H9 (cell line): ENCODE data around the gene PTPDC1. TPM values are rescaled to one million over a fixed set of nuclear protein-coding genes. Genes with fewer than 3 reads are reported as not detected.

ENCODE experiments used
- DNase-seq: peaks from one replicate; pipeline ENCODE4 v3.0.0-alpha.2; 2017
- H2AFZ ChIP-seq: one replicate; pipeline ENCODE4 v1.6.1; 2013; ENCODE audit warnings: mild to moderate bottlenecking, low read length, control low read depth, moderate library complexity
- H2AK5ac ChIP-seq: 2 replicates; pipeline ENCODE4 v1.6.1; 2013; ENCODE audit warnings: low read length, control low read depth, mixed read lengths; ENCODE audit not compliant: insufficient read length
- H2BK120ac ChIP-seq: one replicate; pipeline ENCODE4 v1.6.1; 2013; ENCODE audit warnings: low read depth, mild to moderate bottlenecking, low read length, control low read depth, inconsistent platforms; ENCODE audit not compliant: poor library complexity, severe bottlenecking
- H2BK12ac ChIP-seq: 2 replicates; pipeline ENCODE4 v1.6.1; 2013; ENCODE audit warnings: low read length, control low read depth, mixed read lengths, low read depth; ENCODE audit not compliant: insufficient read length
- H2BK15ac ChIP-seq: 2 replicates; pipeline ENCODE4 v1.6.1; 2013; ENCODE audit warnings: low read depth, low read length, control low read depth
- H2BK20ac ChIP-seq: one replicate; pipeline ENCODE4 v1.6.1; 2013; ENCODE audit warnings: low read depth, mild to moderate bottlenecking, low read length, control low read depth, inconsistent platforms; ENCODE audit not compliant: poor library complexity, severe bottlenecking
- H2BK5ac ChIP-seq: 2 replicates; pipeline ENCODE4 v1.6.1; 2013; ENCODE audit warnings: low read length, control low read depth, mixed read lengths; ENCODE audit not compliant: insufficient read length
- H3K14ac ChIP-seq: 2 replicates; pipeline ENCODE4 v1.6.1; 2013; ENCODE audit warnings: low read length, control low read depth; ENCODE audit not compliant: insufficient read depth
- H3K18ac ChIP-seq: 2 replicates; pipeline ENCODE4 v1.6.1; 2013; ENCODE audit warnings: low read depth, mild to moderate bottlenecking, mixed read lengths, low read length, control low read depth; ENCODE audit not compliant: insufficient read length
- H3K23ac ChIP-seq: 2 replicates; pipeline ENCODE4 v1.6.1; 2013; ENCODE audit warnings: low read length, control low read depth, mixed read lengths, low read depth; ENCODE audit not compliant: insufficient read length
- H3K23me2 ChIP-seq: 2 replicates; pipeline ENCODE4 v1.6.1; 2013; ENCODE audit warnings: low read depth, mild to moderate bottlenecking, mixed read lengths, low read length, control low read depth; ENCODE audit not compliant: insufficient read length, poor library complexity, severe bottlenecking
- H3K27ac ChIP-seq: 2 replicates; pipeline ENCODE4 v1.5.1; 2013; ENCODE audit warnings: low read length, control low read depth, mixed read lengths, low read depth; ENCODE audit not compliant: insufficient read length
- H3K27me3 ChIP-seq: 2 replicates; pipeline ENCODE4 v1.6.1; 2013; ENCODE audit warnings: low read length, control low read depth, inconsistent platforms; ENCODE audit not compliant: insufficient read depth
- H3K4ac ChIP-seq: 2 replicates; pipeline ENCODE4 v1.6.1; 2013; ENCODE audit warnings: low read depth, mild to moderate bottlenecking, control low read depth, inconsistent platforms, low read length, moderate library complexity
- H3K4me1 ChIP-seq: 2 replicates; pipeline ENCODE4 v1.6.1; 2013; ENCODE audit warnings: low read length, control low read depth, inconsistent platforms; ENCODE audit not compliant: insufficient read depth
- H3K4me2 ChIP-seq: 2 replicates; pipeline ENCODE4 v1.6.1; 2013; ENCODE audit warnings: low read length, control low read depth, mixed read lengths; ENCODE audit not compliant: insufficient read length, insufficient read depth
- H3K56ac ChIP-seq: 2 replicates; pipeline ENCODE4 v1.6.1; 2013; ENCODE audit warnings: low read depth, mild to moderate bottlenecking, mixed read lengths, low read length, control low read depth; ENCODE audit not compliant: insufficient read length
- H3K79me1 ChIP-seq: 2 replicates; pipeline ENCODE4 v1.6.1; 2013; ENCODE audit warnings: low read depth, mild to moderate bottlenecking, moderate library complexity, low read length, control low read depth, inconsistent platforms; ENCODE audit not compliant: insufficient read depth, poor library complexity, severe bottlenecking
- H3K79me2 ChIP-seq: 2 replicates; pipeline ENCODE4 v1.6.1; 2013; ENCODE audit warnings: low read length, control low read depth, inconsistent platforms; ENCODE audit not compliant: insufficient read depth
- H3K9ac ChIP-seq: 2 replicates; pipeline ENCODE4 v1.6.1; 2013; ENCODE audit warnings: low read length, control low read depth, mixed read lengths; ENCODE audit not compliant: insufficient read length; ENCODE audit errors: extremely low read depth
- H3K9me3 ChIP-seq: one replicate; pipeline ENCODE4 v1.6.1; 2013; ENCODE audit warnings: low read depth, low read length, inconsistent platforms; ENCODE audit not compliant: control insufficient read depth
- H3T11ph ChIP-seq: one replicate; pipeline ENCODE4 v1.6.1; 2013; ENCODE audit warnings: mild to moderate bottlenecking, low read length, control low read depth, inconsistent platforms
- H4K20me1 ChIP-seq: one replicate; pipeline ENCODE4 v1.6.1; 2013; ENCODE audit not compliant: control insufficient read depth, insufficient read length, insufficient read depth
- H4K5ac ChIP-seq: 2 replicates; pipeline ENCODE4 v1.6.1; 2013; ENCODE audit warnings: low read depth, mild to moderate bottlenecking, mixed read lengths, low read length, control low read depth; ENCODE audit not compliant: insufficient read length
- H4K8ac ChIP-seq: replicated peaks from 2 replicates; pipeline ENCODE4 v1.6.1; 2013; ENCODE audit warnings: low read length, control low read depth, mixed read lengths, low read depth; ENCODE audit not compliant: insufficient read length
- H4K91ac ChIP-seq: 2 replicates; pipeline ENCODE4 v1.6.1; 2013; ENCODE audit warnings: low read depth, mild to moderate bottlenecking, moderate library complexity, mixed read lengths, low read length, control low read depth; ENCODE audit not compliant: insufficient read length
- H3K27ac Mint-ChIP-seq, 3 experiments: 2 replicates in 2 of 3; 3 replicates in 1 of 3; pipeline ENCODE4 v1.8.0; 2020 to 2021; ENCODE audit warnings: mixed read lengths in 3 of 3, mild to moderate bottlenecking in 1 of 3, moderate library complexity in 1 of 3
- H3K27me3 Mint-ChIP-seq: 2 replicates; pipeline ENCODE4 v1.8.0; 2021; ENCODE audit warnings: low read depth, mild to moderate bottlenecking, moderate library complexity, mixed read lengths
- H3K36me3 Mint-ChIP-seq, 3 experiments: 2 replicates in 2 of 3; 3 replicates in 1 of 3; pipeline ENCODE4 v1.8.0; 2020 to 2021; ENCODE audit warnings: low read depth in 3 of 3, mixed read lengths in 3 of 3; ENCODE audit not compliant: insufficient read depth in 1 of 3
- H3K4me1 Mint-ChIP-seq, 2 experiments: 2 replicates each; pipeline ENCODE4 v1.8.0; 2020; ENCODE audit warnings: mixed read lengths in 2 of 2
- H3K4me3 Mint-ChIP-seq, 2 experiments: 2 replicates in 1 of 2; 3 replicates in 1 of 2; pipeline ENCODE4 v1.8.0; 2020 to 2021; ENCODE audit warnings: mild to moderate bottlenecking in 2 of 2, mixed read lengths in 2 of 2, moderate library complexity in 1 of 2
- H3K9me3 Mint-ChIP-seq, 2 experiments: 2 replicates in 1 of 2; 3 replicates in 1 of 2; pipeline ENCODE4 v1.8.0; 2020; ENCODE audit warnings: mild to moderate bottlenecking in 2 of 2, mixed read lengths in 2 of 2, moderate library complexity in 1 of 2
- CTCF ChIP-seq: fragments of 200-600 bp; sonication (generic); conservative IDR thresholded peaks from 3 replicates; pipeline ENCODE4 v1.8.0; 2021; ENCODE audit warnings: antibody characterized with exemption, mild to moderate bottlenecking
- WGBS: extraction: QIAGEN DNeasy Blood & Tissue Kit; methylation state at CpG from one replicate; pipeline ENCODE4 v1.1.7; 2013; ENCODE audit warnings: missing lambda C conversion rate, low lambda C conversion rate, mixed read lengths; ENCODE audit not compliant: insufficient read length; ENCODE audit errors: extremely low coverage; 5-methylcytosine and 5-hydroxymethylcytosine counted together
- total RNA-seq: library from RNA; stranded (reverse); gene quantifications from 2 replicates; pipeline ENCODE4 v1.2.1, GENCODE V29; 2021

Gene PTPDC1
- total RNA-seq, 1 experiment from 2014 or later = 4.8 TPM

- Mint-ChIP-seq H3K4me3 (no peak overlapping the region), H3K27ac (peak overlapping the region in 2 of 3 experiments; percentile 19 to 23; a peak in 2 of 7 replicates), H3K27me3 (peaks cover 7% of the 10 kb centered on the region), H3K4me1 (peaks cover 36% of the 10 kb centered on the region in 2 experiments), H3K9me3 (peaks cover 3 to 5% of the 10 kb centered on the region in 2 experiments; a peak in 3 of 5 replicates), H3K36me3 (peaks cover 0 to 6% (median 0%) of the 10 kb centered on the region in 3 experiments; a peak in 2 of 7 replicates)
- Histone ChIP-seq H3K23ac (no peak overlapping the region), H2AK5ac (no peak overlapping the region), H2BK12ac (no peak overlapping the region), H2BK120ac (no peak overlapping the region), H3K4ac (no peak overlapping the region), H2BK20ac (no peak overlapping the region), H2BK5ac (no peak overlapping the region), H2AFZ (no peak overlapping the region), H3T11ph (no peak overlapping the region), H2BK15ac (no peak overlapping the region), H3K23me2 (no peaks in the 10 kb centered on the region), H3K79me2 (no peaks in the 10 kb centered on the region), H4K5ac (no peak overlapping the region), H3K27me3 (no peaks in the 10 kb centered on the region), H4K91ac (no peak overlapping the region), H3K79me1 (no peaks in the 10 kb centered on the region), H3K4me2 (no peak overlapping the region), H3K18ac (no peak overlapping the region), H4K8ac (no peak overlapping the region), H3K4me1 (peaks cover 18% of the 10 kb centered on the region; the same call in 1 of the 2 replicates), H4K20me1 (no peaks in the 10 kb centered on the region), H3K9me3 (no peaks in the 10 kb centered on the region), H3K14ac (no peak overlapping the region), H3K56ac (no peak overlapping the region), H3K9ac (no peak overlapping the region), H3K27ac (no peak overlapping the region)
- no peak for TF ChIP-seq CTCF
- WGBS = no CpG with 5 or more reads among the region's 3 CpGs
- no peak for DNase-seq
Observed at GRCh38 chr9:94150279-94150828, 66.1 kb downstream of the PTPDC1 start.
